ENCODE data around the gene RTCB. TPM values are rescaled to one million over a fixed set of nuclear protein-coding genes. Genes with fewer than 3 reads are reported as not detected.
A peak's percentile ranks its signal among the peaks of the same experiment; 100 is the strongest.

RTCB gene
- total and polyA plus RNA-seq, 2 of the 13 experiments (the other 11 are each of a cell fraction or from before 2014, with no cell fraction given), result 108 to 167 TPM

DNA sequence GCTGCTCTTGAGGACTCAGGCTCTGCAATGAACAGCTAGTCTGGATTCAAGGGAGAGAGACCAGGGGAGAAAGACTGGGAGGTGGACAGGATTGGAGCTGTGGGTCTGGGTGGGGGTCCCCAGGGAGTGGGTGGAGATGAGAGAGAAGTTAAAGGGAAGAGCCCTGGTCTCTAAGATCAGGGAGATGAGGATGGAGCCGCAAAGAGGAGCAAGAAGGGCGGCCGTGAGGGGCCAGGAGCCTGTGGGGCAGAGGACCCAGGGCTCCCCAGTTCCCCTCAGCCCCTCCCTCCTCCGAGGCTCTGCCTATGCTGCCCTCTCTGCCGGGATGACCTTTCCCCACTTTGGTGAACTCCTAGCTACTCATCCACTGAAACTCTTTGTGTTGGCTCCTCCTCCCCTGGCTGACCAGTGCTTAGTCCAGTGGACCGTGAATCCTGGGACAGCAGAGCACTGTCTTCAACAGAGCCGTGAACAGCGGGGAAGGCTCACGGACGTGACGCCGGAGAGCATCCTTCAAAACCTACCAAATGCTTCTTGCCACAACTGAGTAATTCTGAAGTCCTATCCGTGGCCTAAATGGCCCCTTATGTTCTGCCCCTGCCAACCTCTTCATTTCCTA lies 70.8 kb downstream of the RTCB start:
- intact Hi-C loops (cut with micrococcal nuclease; ENCODE audit: unreplicated experiment), result no loop called here
- ChIA-PET POLR2A (no interaction called here), CTCF (ENCODE audit: low intra/inter-chr PET ratio, low total read pairs) (no interaction called here)
- no peak overlapping the region for H3K9ac ChIP-seq (ENCODE audit: insufficient read depth, low read depth, low read length)
- H3K79me2 ChIP-seq (ENCODE audit: insufficient read depth, low read length), result no peaks in the 10 kb centered on the region
- no peaks in the 10 kb centered on the region for H3K36me3 ChIP-seq (replicated peaks in 1 of 2; ENCODE audit: control insufficient read depth in 1 of 2, insufficient read depth in 2 of 2, low read length in 2 of 2)
- H3K4me3 ChIP-seq (replicated peaks in 1 of 3; ENCODE audit: insufficient read depth in 1 of 3, low read depth in 2 of 3, low read length in 3 of 3), result no peak overlapping the region
- TF ChIP-seq KLF16 (CRISPR knock-in tag; IDR thresholded peaks at IDR 0.05), result no peak
- no peak for TF ChIP-seq HNRNPK (IDR thresholded peaks at IDR 0.05; ENCODE audit: low read depth, low read length, poor library complexity, severe bottlenecking)
- TF ChIP-seq ZNF800 (CRISPR knock-in tag; IDR thresholded peaks at IDR 0.05), result no peak
- TF ChIP-seq ZNF850 (CRISPR knock-in tag; conservative IDR thresholded peaks at IDR 0.05), result no peak
- TF ChIP-seq HOXA7 (CRISPR knock-in tag; IDR thresholded peaks at IDR 0.05), result no peak
- TF ChIP-seq ZNF570 (CRISPR knock-in tag; IDR thresholded peaks at IDR 0.05; ENCODE audit: borderline replicate concordance), result no peak
- no peak for TF ChIP-seq HES4 (CRISPR knock-in tag; IDR thresholded peaks at IDR 0.05; ENCODE audit: borderline replicate concordance)
- TF ChIP-seq REPIN1 (CRISPR knock-in tag; IDR thresholded peaks at IDR 0.05; ENCODE audit: borderline replicate concordance, low read depth), result no peak
- no peak for TF ChIP-seq PAF1 (CRISPR knock-in tag; IDR thresholded peaks at IDR 0.05)
- TF ChIP-seq ZNF251 (CRISPR knock-in tag; IDR thresholded peaks at IDR 0.05), result no peak
- TF ChIP-seq TEAD2 (CRISPR knock-in tag; IDR thresholded peaks at IDR 0.05), result no peak
- TF ChIP-seq TOPORS (CRISPR knock-in tag; IDR thresholded peaks at IDR 0.05), result no peak
- ATAC-seq, result peak; percentile 71
- no peak for FAIRE-seq
- H3K4me1 ChIP-seq (ENCODE audit: insufficient read depth, low read length), result peaks cover 6% of the 10 kb centered on the region; the same call in 1 of the 2 replicates
- H3K9me3 ChIP-seq (ENCODE audit: low read length), result no peaks in the 10 kb centered on the region
- in situ Hi-C loops (cut with HindIII; ENCODE audit: extremely low pct_ligation_motif_present, low pct_unique_long_range_greater_than_20kb), result no loop called here
- no peak for DNase-seq (ENCODE audit: low spot score)
- BruUV-seq (replicated peaks), result no TSS peak
- H3K27me3 ChIP-seq (ENCODE audit: control insufficient read depth in 1 of 2, insufficient read depth in 2 of 2, low read length in 2 of 2), result peaks cover 3 to 12% of the 10 kb centered on the region in 2 experiments; a peak in 3 of 5 replicates
- H3K27ac ChIP-seq (ENCODE audit: extremely low read length, insufficient read depth, low read length), result no peak overlapping the region
- H2AFZ ChIP-seq (ENCODE audit: low read length), result no peak overlapping the region
- 6% methylated on average over 11 of the region's 13 CpGs for WGBS (ENCODE audit: low lambda C conversion rate)
- H4K20me1 ChIP-seq (ENCODE audit: insufficient read depth, low read length), result no peaks in the 10 kb centered on the region
- H3K4me2 ChIP-seq (ENCODE audit: low read depth, low read length), result no peak overlapping the region
